Lower leg skin (tissue), 3 donors: ENCODE data around the gene MS4A4E.

ENCODE experiments used
- POLR2A ChIP-seq, 2 donors: fragments of 450-650 bp; IDR thresholded peaks; one replicate each; pipeline ENCODE4 v1.6.1; 2016 to 2017; ENCODE audit warnings: antibody characterized with exemption in 2 of 2, mild to moderate bottlenecking in 1 of 2, moderate library complexity in 1 of 2
- TF ChIP-seq, protein P1 (sequence below), 3 donors: fragments of 450-650 bp; IDR thresholded peaks; one replicate each; pipeline ENCODE4 v1.5.1; 2016; ENCODE audit warnings: antibody characterized with exemption in 3 of 3, mild to moderate bottlenecking in 3 of 3, moderate library complexity in 2 of 3

DNA sequence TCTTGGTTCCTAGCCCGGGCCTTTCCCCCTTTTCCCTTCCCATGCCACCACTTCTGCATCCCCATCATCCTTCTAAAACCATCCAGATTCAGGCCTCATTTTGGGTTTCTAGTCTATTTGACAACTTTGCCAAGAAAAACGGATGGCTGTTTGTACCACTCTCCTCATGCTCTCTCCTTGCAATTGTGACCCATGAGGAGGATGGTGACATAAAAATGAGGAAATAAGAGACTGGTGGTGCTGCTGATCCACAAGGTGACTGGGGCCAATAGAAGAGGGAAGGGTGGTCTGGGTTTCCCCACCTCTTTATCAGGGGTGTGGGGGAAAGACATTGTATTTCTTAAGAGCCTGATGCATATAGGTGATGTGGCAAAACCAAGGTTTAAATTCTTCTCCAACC, 38.5 kb upstream of the MS4A4E start:
- TF ChIP-seq, protein P1, sequence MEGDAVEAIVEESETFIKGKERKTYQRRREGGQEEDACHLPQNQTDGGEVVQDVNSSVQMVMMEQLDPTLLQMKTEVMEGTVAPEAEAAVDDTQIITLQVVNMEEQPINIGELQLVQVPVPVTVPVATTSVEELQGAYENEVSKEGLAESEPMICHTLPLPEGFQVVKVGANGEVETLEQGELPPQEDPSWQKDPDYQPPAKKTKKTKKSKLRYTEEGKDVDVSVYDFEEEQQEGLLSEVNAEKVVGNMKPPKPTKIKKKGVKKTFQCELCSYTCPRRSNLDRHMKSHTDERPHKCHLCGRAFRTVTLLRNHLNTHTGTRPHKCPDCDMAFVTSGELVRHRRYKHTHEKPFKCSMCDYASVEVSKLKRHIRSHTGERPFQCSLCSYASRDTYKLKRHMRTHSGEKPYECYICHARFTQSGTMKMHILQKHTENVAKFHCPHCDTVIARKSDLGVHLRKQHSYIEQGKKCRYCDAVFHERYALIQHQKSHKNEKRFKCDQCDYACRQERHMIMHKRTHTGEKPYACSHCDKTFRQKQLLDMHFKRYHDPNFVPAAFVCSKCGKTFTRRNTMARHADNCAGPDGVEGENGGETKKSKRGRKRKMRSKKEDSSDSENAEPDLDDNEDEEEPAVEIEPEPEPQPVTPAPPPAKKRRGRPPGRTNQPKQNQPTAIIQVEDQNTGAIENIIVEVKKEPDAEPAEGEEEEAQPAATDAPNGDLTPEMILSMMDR (IDR thresholded peaks at IDR 0.05): no peak
- TF ChIP-seq POLR2A (IDR thresholded peaks at IDR 0.05): no peak
